ENCODE results near the gene LCE3D.

- TF ChIP-seq CTCF (IDR thresholded peaks at IDR 0.05) (no peak), POLR2A (IDR thresholded peaks at IDR 0.05) (no peak)
Measured at GRCh38 chr1:152577168-152577567, 3.1 kb downstream of the LCE3D start.
